ENCODE results near the gene HNRNPUL2. TPM values are rescaled to one million over a fixed set of nuclear protein-coding genes. Genes with fewer than 3 reads are reported as not detected.
A peak's percentile ranks its signal among the peaks of the same experiment; 100 is the strongest.

The HNRNPUL2 gene
- total RNA-seq, 1 experiment from 2014 or later: 9.3 TPM

- peak; percentile 97 for DNase-seq (ENCODE audit: low read depth)
Measured at GRCh38 chr11:62727872-62728170, 564 bp upstream of the HNRNPUL2 start.

GRCh38 chr11:62726915-62727164 lies 417 bp downstream of the HNRNPUL2 start:
- no peak for DNase-seq (ENCODE audit: low read depth)

- DNase-seq (ENCODE audit: low read depth): no peak
Measured at GRCh38 chr11:62726156-62726914, 922 bp downstream of the HNRNPUL2 start.

- no peak for DNase-seq (ENCODE audit: low read depth)
Measured at GRCh38 chr11:62725646-62726045, 1.6 kb downstream of the HNRNPUL2 start.

- no peak for DNase-seq (ENCODE audit: low read depth)
Measured at GRCh38 chr11:62724171-62724570, 3.1 kb downstream of the HNRNPUL2 start.

GRCh38 chr11:62721994-62722393 lies 5.3 kb downstream of the HNRNPUL2 start:
- DNase-seq (ENCODE audit: low read depth): peak; percentile 32

- no peak for DNase-seq (ENCODE audit: low read depth)
Measured at GRCh38 chr11:62719302-62719978, 7.8 kb downstream of the HNRNPUL2 start.

GRCh38 chr11:62716816-62717215 lies 10.4 kb downstream of the HNRNPUL2 start:
- no peak for DNase-seq (ENCODE audit: low read depth)

- no peak for DNase-seq (ENCODE audit: low read depth)
Measured at GRCh38 chr11:62716206-62716605, 11.1 kb downstream of the HNRNPUL2 start.

GRCh38 chr11:62715150-62716130 lies 11.8 kb downstream of the HNRNPUL2 start:
- DNase-seq (ENCODE audit: low read depth): no peak

GRCh38 chr11:62713343-62713742 lies 13.9 kb downstream of the HNRNPUL2 start:
- DNase-seq (ENCODE audit: low read depth): no peak

GRCh38 chr11:62712861-62713260 lies 14.4 kb downstream of the HNRNPUL2 start:
- no peak for DNase-seq (ENCODE audit: low read depth)

- no peak for DNase-seq (ENCODE audit: low read depth)
Measured at GRCh38 chr11:62712276-62712812, 14.9 kb downstream of the HNRNPUL2 start.

- DNase-seq (ENCODE audit: low read depth): no peak
Measured at GRCh38 chr11:62710001-62710345, 17.3 kb downstream of the HNRNPUL2 start.

- peak; percentile 50 for DNase-seq (ENCODE audit: low read depth)
Measured at GRCh38 chr11:62709247-62710000, 17.8 kb downstream of the HNRNPUL2 start.

GRCh38 chr11:62708793-62709192 lies 18.5 kb downstream of the HNRNPUL2 start:
- DNase-seq (ENCODE audit: low read depth): no peak

GRCh38 chr11:62708392-62708791 lies 18.9 kb downstream of the HNRNPUL2 start:
- DNase-seq (ENCODE audit: low read depth): no peak

GRCh38 chr11:62707277-62707861 lies 19.9 kb downstream of the HNRNPUL2 start, which contains the start of the genes BSCL2 and GNG3:
BSCL2 (minus strand) TSS chr11:62707424; CDS start chr11:62707195, 229 bp downstream.
GNG3 (plus strand) TSS chr11:62707676; CDS start chr11:62708296, 620 bp downstream.
- no peak for DNase-seq (ENCODE audit: low read depth)

- no peak for DNase-seq (ENCODE audit: low read depth)
Measured at GRCh38 chr11:62706850-62707247, 20.4 kb downstream of the HNRNPUL2 start.

All from HT1080 (cell line).